Breast epithelium (tissue), 4 donors: ENCODE data around the gene NAA15. TPM values are rescaled to one million over a fixed set of nuclear protein-coding genes. Genes with fewer than 3 reads are reported as not detected.

ENCODE experiments used
- DNase-seq, 2 donors: peaks; one replicate each; pipeline ENCODE4 v3.0.0-alpha.2; 2019; ENCODE audit warnings: low spot score in 2 of 2
- H3K27ac ChIP-seq, 2 donors: fragments of 200-600 bp; sonication (generic) in 1 of 2; one replicate each; pipeline ENCODE4 v1.5.1; 2016 to 2019; ENCODE audit warnings: mild to moderate bottlenecking in 1 of 2
- H3K27me3 ChIP-seq, 2 donors: fragments of 200-600 bp; sonication (generic) in 1 of 2; one replicate each; pipeline versions ENCODE4 v1.5.1 to v1.6.0; 2017 to 2019; ENCODE audit warnings: control low read depth in 1 of 2, mild to moderate bottlenecking in 1 of 2
- H3K36me3 ChIP-seq: fragments of 200-600 bp; one replicate; pipeline ENCODE4 v1.5.1; 2019
- H3K4me1 ChIP-seq, 2 donors: fragments of 200-600 bp; sonication (generic); one replicate each; pipeline ENCODE4 v1.5.1; 2016 to 2019; ENCODE audit warnings: control low read depth in 1 of 2
- H3K4me3 ChIP-seq, 3 donors: fragments of 200-600 bp; sonication (generic); 1 replicate in 2 of 3; 2 replicates in 1 of 3; pipeline ENCODE4 v1.5.1; 2016 to 2019; ENCODE audit warnings: mild to moderate bottlenecking in 3 of 3, moderate library complexity in 2 of 3
- H3K9me3 ChIP-seq, 2 donors: fragments of 200-600 bp; sonication (generic) in 1 of 2; one replicate each; pipeline ENCODE4 v1.5.1; 2016 to 2019; ENCODE audit warnings: control low read depth in 1 of 2
- POLR2A ChIP-seq: fragments of 450-650 bp; IDR thresholded peaks from one replicate; pipeline ENCODE4 v1.6.1; 2016; ENCODE audit warnings: antibody characterized with exemption, mild to moderate bottlenecking, moderate library complexity
- POLR2AphosphoS5 ChIP-seq, 3 donors: sonication (generic); formaldehyde crosslinking; IDR thresholded peaks; one replicate each; pipeline ENCODE4 v1.6.1; 2017; ENCODE audit warnings: antibody characterized with exemption in 3 of 3
- intact Hi-C: fragments of 100-400 bp; cut with DNase I; formaldehyde crosslinking; loops from one replicate; pipeline ENCODE4 v1.15.1; 2023; ENCODE audit warnings: low total_unique reads
- total RNA-seq, 3 donors: library from RNA; depleted of rRNA; stranded (reverse); fragments of >200 nt; gene quantifications; one replicate each; pipeline ENCODE4 v1.1.0, GENCODE V29; 2016
- TF ChIP-seq, protein P1 (sequence below), 3 donors: fragments of 450-650 bp; IDR thresholded peaks; one replicate each; pipeline ENCODE4 v1.5.1; 2016 to 2017; ENCODE audit warnings: antibody characterized with exemption in 3 of 3, mild to moderate bottlenecking in 3 of 3, moderate library complexity in 3 of 3

Gene NAA15
- total RNA-seq, 3 donors from 2014 or later: 28.5 to 49.9 (median 34.1) TPM

DNA sequence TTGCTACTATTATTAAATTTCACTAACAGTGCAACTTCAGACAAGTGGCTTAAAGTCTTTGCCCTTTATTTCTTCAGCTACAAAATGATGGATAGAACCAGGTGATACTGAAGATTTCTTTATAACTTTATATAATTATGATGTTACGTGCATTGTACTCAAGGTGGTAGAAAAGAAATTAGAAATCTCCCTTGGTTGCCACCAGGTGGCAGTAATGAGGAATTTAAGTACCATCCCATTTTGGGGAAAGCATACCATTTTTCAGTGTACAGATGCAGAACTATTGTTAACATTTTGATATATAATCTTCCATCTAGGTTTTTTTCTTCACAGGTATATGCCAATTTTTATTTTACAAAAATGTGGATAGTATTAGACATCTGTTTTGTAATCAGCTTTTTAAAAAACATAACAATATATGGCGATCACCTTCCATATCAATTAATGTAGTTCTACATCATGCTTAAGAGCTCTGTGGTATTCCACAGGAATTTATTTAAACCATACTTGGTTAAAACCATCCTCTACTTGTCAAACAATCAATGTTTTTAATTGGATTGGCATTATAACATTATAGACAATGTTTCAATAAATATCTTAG, 114.9 kb downstream of the NAA15 start:
- peaks cover 7 to 10% of the 10 kb centered on the region in 2 donors for H3K9me3 ChIP-seq
- H3K36me3 ChIP-seq: no peaks in the 10 kb centered on the region
- no peak for DNase-seq
- TF ChIP-seq, protein P1, sequence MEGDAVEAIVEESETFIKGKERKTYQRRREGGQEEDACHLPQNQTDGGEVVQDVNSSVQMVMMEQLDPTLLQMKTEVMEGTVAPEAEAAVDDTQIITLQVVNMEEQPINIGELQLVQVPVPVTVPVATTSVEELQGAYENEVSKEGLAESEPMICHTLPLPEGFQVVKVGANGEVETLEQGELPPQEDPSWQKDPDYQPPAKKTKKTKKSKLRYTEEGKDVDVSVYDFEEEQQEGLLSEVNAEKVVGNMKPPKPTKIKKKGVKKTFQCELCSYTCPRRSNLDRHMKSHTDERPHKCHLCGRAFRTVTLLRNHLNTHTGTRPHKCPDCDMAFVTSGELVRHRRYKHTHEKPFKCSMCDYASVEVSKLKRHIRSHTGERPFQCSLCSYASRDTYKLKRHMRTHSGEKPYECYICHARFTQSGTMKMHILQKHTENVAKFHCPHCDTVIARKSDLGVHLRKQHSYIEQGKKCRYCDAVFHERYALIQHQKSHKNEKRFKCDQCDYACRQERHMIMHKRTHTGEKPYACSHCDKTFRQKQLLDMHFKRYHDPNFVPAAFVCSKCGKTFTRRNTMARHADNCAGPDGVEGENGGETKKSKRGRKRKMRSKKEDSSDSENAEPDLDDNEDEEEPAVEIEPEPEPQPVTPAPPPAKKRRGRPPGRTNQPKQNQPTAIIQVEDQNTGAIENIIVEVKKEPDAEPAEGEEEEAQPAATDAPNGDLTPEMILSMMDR (IDR thresholded peaks at IDR 0.05): peak; percentile 43 to 67 (median 51)
- TF ChIP-seq POLR2A (no peak), POLR2AphosphoS5 (IDR thresholded peaks at IDR 0.05) (no peak)
- H3K27ac ChIP-seq: no peak overlapping the region
- no peak overlapping the region for H3K4me3 ChIP-seq
- no peaks in the 10 kb centered on the region for H3K4me1 ChIP-seq
- no peaks in the 10 kb centered on the region for H3K27me3 ChIP-seq
- intact Hi-C loops: no loop called here

DNA sequence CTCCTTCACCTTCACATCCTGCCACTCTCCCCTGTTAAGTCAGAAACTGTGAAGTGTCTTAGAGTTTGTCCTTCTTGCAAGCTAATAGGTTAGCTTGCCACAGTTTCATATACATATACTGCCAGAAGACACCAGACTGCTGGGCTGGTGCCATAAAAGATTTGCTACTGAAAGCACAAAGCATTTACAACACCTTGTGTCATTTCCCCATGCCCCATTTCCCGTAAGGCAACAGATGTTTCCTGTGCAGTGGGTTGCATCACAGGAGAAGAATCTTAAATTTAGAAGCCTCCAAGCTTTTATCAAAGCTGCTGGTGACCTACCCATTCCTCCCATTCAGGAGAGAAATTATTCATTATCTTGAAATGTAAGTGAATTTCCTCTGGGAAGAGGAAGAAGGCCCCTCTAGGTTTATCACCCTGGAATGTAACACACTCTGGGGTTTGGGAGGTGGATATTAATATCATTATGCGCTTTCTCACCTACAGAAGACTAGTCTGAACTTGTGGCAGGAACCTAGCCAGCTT, 118.1 kb downstream of the NAA15 start:
- no peaks in the 10 kb centered on the region for H3K36me3 ChIP-seq
- peak in 2 of 3 donors; percentile 35 to 52 for TF ChIP-seq POLR2AphosphoS5 (IDR thresholded peaks at IDR 0.05)
- TF ChIP-seq, protein P1 (IDR thresholded peaks at IDR 0.05): no peak
- intact Hi-C loops: no loop called here
- H3K9me3 ChIP-seq: peaks cover 5 to 7% of the 10 kb centered on the region in 2 donors
- H3K27ac ChIP-seq: peak overlapping the region in 1 of 2 donors; percentile 50
- H3K4me1 ChIP-seq: no peaks in the 10 kb centered on the region
- no peaks in the 10 kb centered on the region for H3K27me3 ChIP-seq
- peak in 1 of 2 donors; percentile 27 for DNase-seq
- no peak overlapping the region for H3K4me3 ChIP-seq

DNA sequence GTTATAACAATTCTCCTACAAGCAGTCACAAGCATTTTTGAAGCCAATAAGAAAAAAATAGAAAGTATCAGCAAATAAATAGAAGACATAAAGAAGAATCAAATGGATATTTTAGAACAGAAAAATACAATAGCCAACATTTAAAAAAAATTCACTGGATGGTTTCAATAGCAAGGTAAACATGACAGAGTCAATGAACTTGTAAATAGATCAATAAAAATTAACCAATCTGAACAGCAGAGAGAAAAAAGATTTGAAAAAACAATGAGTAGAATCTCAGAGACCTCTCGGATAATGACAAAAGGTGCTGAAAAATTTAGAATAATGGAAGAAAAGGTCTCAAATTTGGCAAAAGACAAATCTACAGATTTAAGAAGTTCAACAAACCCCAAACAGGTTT, 119.3 kb downstream of the NAA15 start:
- no peaks in the 10 kb centered on the region for H3K9me3 ChIP-seq
- H3K4me3 ChIP-seq: no peak overlapping the region
- no peaks in the 10 kb centered on the region for H3K4me1 ChIP-seq
- H3K27ac ChIP-seq: no peak overlapping the region
- H3K36me3 ChIP-seq: no peaks in the 10 kb centered on the region
- DNase-seq: no peak
- no peak for TF ChIP-seq POLR2AphosphoS5 (IDR thresholded peaks at IDR 0.05)
- no peak for TF ChIP-seq POLR2A
- TF ChIP-seq, protein P1 (IDR thresholded peaks at IDR 0.05): no peak
- no peaks in the 10 kb centered on the region for H3K27me3 ChIP-seq
- intact Hi-C loops: no loop called here

DNA sequence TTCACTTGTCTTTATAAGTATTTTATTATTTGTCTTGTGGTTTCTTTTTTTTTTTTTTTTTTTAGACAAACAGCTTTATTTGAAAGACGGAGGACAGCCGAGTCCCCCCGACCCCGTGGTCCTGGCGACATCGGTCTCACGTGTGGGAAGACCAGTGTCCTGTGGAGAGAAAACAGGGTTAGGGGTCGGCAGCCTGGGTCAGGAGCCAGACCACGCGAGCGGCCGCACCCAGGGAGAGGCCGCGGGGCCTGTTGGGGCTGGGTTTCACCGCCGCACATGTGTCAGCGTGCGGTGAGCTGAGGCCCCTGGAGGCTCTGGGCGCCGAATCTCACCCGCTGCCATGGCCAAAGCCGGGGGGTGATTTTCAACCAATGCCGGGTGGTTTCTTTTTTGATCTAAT, 134.8 kb downstream of the NAA15 start:
- Histone ChIP-seq H3K4me3 (no peak overlapping the region), H3K36me3 (no peaks in the 10 kb centered on the region), H3K4me1 (no peaks in the 10 kb centered on the region), H3K9me3 (peaks cover 15 to 36% of the 10 kb centered on the region in 2 donors), H3K27ac (no peak overlapping the region), H3K27me3 (no peaks in the 10 kb centered on the region)
- no peak for DNase-seq
- no peak for TF ChIP-seq POLR2AphosphoS5 (IDR thresholded peaks at IDR 0.05)
- TF ChIP-seq, protein P1 (IDR thresholded peaks at IDR 0.05): no peak
- no peak for TF ChIP-seq POLR2A
- intact Hi-C loops: no loop called here

DNA sequence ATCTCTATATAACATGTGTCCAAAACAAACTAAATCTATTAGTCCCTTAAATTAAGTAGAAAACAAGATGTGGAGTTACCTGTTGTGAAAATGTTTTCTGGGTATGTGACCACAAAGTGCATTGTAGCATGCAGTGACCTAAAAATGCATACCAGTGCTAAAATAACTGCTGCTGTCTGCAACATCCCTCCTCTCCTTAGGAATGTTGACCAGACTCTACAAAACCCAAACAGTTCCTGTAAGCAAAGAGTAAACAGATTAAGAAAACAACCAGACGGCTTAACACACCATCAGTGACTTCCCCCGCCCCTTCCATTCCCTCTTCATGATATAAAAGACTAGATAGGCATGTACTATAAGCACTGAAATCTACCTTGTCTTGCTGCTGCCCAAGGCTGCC, 136.8 kb downstream of the NAA15 start:
- no peak overlapping the region for H3K4me3 ChIP-seq
- H3K9me3 ChIP-seq: peaks cover 8 to 36% of the 10 kb centered on the region in 2 donors
- no peaks in the 10 kb centered on the region for H3K27me3 ChIP-seq
- intact Hi-C loops: no loop called here
- no peaks in the 10 kb centered on the region for H3K4me1 ChIP-seq
- H3K27ac ChIP-seq: no peak overlapping the region
- TF ChIP-seq, protein P1 (IDR thresholded peaks at IDR 0.05): no peak
- TF ChIP-seq POLR2A (no peak), POLR2AphosphoS5 (IDR thresholded peaks at IDR 0.05) (no peak)
- H3K36me3 ChIP-seq: no peaks in the 10 kb centered on the region
- no peak for DNase-seq
